ENCODE results near the gene PTPRO. TPM values are rescaled to one million over a fixed set of nuclear protein-coding genes. Genes with fewer than 3 reads are reported as not detected.

The PTPRO gene
- total RNA-seq, 1 experiment from 2014 or later: 0.52 TPM

GRCh38 chr12:15355766-15356165 lies 33.5 kb downstream of the PTPRO start:
- no peak overlapping the region for H2BK12ac ChIP-seq (ENCODE audit: insufficient read length, low read depth, low read length)
- no peaks in the 10 kb centered on the region for H3K27me3 ChIP-seq (ENCODE audit: insufficient read depth, low read length)
- Mint-ChIP-seq H3K27ac (no peak overlapping the region), H3K9me3 (no peaks in the 10 kb centered on the region), H3K36me3 (ENCODE audit: insufficient read depth in 1 of 3, low read depth in 3 of 3) (no peaks in the 10 kb centered on the region), H3K27me3 (ENCODE audit: low read depth) (no peaks in the 10 kb centered on the region; the same call in 1 of the 2 replicates), H3K4me3 (no peak overlapping the region), H3K4me1 (no peaks in the 10 kb centered on the region)
- H3K14ac ChIP-seq (ENCODE audit: insufficient read depth, low read length): no peak overlapping the region
- no peaks in the 10 kb centered on the region for H3K79me1 ChIP-seq (ENCODE audit: insufficient read depth, low read depth, low read length, poor library complexity, severe bottlenecking)
- H3K9ac ChIP-seq (ENCODE audit: extremely low read depth, insufficient read length, low read length): no peak overlapping the region
- no peak overlapping the region for H4K5ac ChIP-seq (ENCODE audit: insufficient read length, low read depth, low read length)
- H3K79me2 ChIP-seq (ENCODE audit: insufficient read depth, low read length): no peaks in the 10 kb centered on the region
- no peak overlapping the region for H3K18ac ChIP-seq (ENCODE audit: insufficient read length, low read depth, low read length)
- no CpG with 5 or more reads among the region's 2 CpGs for WGBS (ENCODE audit: extremely low coverage, insufficient read length, low lambda C conversion rate)
- H2BK20ac ChIP-seq (ENCODE audit: low read depth, low read length, poor library complexity, severe bottlenecking): no peak overlapping the region
- no peak overlapping the region for H2AK5ac ChIP-seq (ENCODE audit: insufficient read length, low read length)
- H2AFZ ChIP-seq (ENCODE audit: low read length): no peak overlapping the region
- H2BK15ac ChIP-seq (ENCODE audit: low read depth, low read length): no peak overlapping the region
- no peak overlapping the region for H2BK120ac ChIP-seq (ENCODE audit: low read depth, low read length, poor library complexity, severe bottlenecking)
- H3K27ac ChIP-seq (ENCODE audit: insufficient read length, low read depth, low read length): no peak overlapping the region
- H3K23ac ChIP-seq (ENCODE audit: insufficient read length, low read depth, low read length): no peak overlapping the region
- H3K23me2 ChIP-seq (ENCODE audit: insufficient read length, low read depth, low read length, poor library complexity, severe bottlenecking): no peaks in the 10 kb centered on the region
- H2BK5ac ChIP-seq (ENCODE audit: insufficient read length, low read length): no peak overlapping the region
- no peaks in the 10 kb centered on the region for H3K9me3 ChIP-seq (ENCODE audit: control insufficient read depth, low read depth, low read length)
- H4K20me1 ChIP-seq (ENCODE audit: control insufficient read depth, insufficient read depth, insufficient read length): no peaks in the 10 kb centered on the region
- no peak overlapping the region for H4K91ac ChIP-seq (ENCODE audit: insufficient read length, low read depth, low read length)
- H3K56ac ChIP-seq (ENCODE audit: insufficient read length, low read depth, low read length): no peak overlapping the region
- no peaks in the 10 kb centered on the region for H3K4me1 ChIP-seq (ENCODE audit: insufficient read depth, low read length)
- no peak for TF ChIP-seq CTCF (conservative IDR thresholded peaks at IDR 0.05)
- H3K4me2 ChIP-seq (ENCODE audit: insufficient read depth, insufficient read length, low read length): no peak overlapping the region
- no peak overlapping the region for H3K4ac ChIP-seq (ENCODE audit: low read depth, low read length)
- H3T11ph ChIP-seq (ENCODE audit: low read length): no peak overlapping the region
- H4K8ac ChIP-seq (replicated peaks; ENCODE audit: insufficient read length, low read depth, low read length): no peak overlapping the region
- DNase-seq: no peak

All from H9 (cell line).